Ovary (tissue), 9 donors: ENCODE results near the gene WDR17. TPM values are rescaled to one million over a fixed set of nuclear protein-coding genes. Genes with fewer than 3 reads are reported as not detected.

Source experiments
- DNase-seq, 5 donors: peaks; one replicate each; pipeline ENCODE4 v3.0.0-alpha.2; 2019 to 2020
- H3K27ac ChIP-seq, 2 donors: fragments of 200-600 bp; one replicate each; pipeline versions ENCODE4 v1.5.1 to v1.8.0; 2019 to 2022
- H3K27me3 ChIP-seq: fragments of 200-600 bp; one replicate; pipeline ENCODE4 v1.8.0; 2022
- H3K36me3 ChIP-seq: fragments of 200-600 bp; sonication (generic); one replicate; pipeline ENCODE4 v1.5.1; 2019
- H3K4me1 ChIP-seq: one replicate; pipeline ENCODE4 v1.8.1; 2013; ENCODE audit warnings: mild to moderate bottlenecking, moderate library complexity; ENCODE audit not compliant: insufficient read depth
- H3K4me3 ChIP-seq: fragments of 200-600 bp; sonication (generic); one replicate; pipeline ENCODE4 v1.5.1; 2017
- H3K9me3 ChIP-seq, 2 donors: fragments of 200-600 bp in 1 of 2; sonication (generic) in 1 of 2; one replicate each; pipeline versions ENCODE4 v1.5.1 to v1.8.1; 2013 to 2019; ENCODE audit warnings: mild to moderate bottlenecking in 1 of 2, moderate library complexity in 1 of 2
- EP300 ChIP-seq: sonication (generic); formaldehyde crosslinking; IDR thresholded peaks from one replicate; pipeline ENCODE4 v1.6.1; 2017; ENCODE audit warnings: antibody characterized with exemption
- POLR2A ChIP-seq: fragments of 450-650 bp; IDR thresholded peaks from one replicate; pipeline ENCODE4 v1.6.1; 2017; ENCODE audit warnings: antibody characterized with exemption, mild to moderate bottlenecking, moderate library complexity
- WGBS, 3 donors: extraction: QIAGEN DNeasy Blood & Tissue Kit in 1 of 3; methylation state at CpG; one replicate each; pipeline versions ENCODE4 v1.1.5 to v1.1.7; 2013 to 2017; 5-methylcytosine and 5-hydroxymethylcytosine counted together
- intact Hi-C, 4 donors: fragments of 100-400 bp; cut with DNase I; formaldehyde crosslinking; loops; one replicate each; pipeline versions ENCODE4 v1.11.0 to v1.15.1; 2022 to 2023
- polyA plus RNA-seq, 2 donors: library from polyadenylated mRNA; stranded (reverse); fragments of 200-250 nt in 1 of 2; fragments of 350-450 nt in 1 of 2; fragmentation: Illumina TruSeq in 1 of 2; extraction: RNeasy Lipid Tissue Mini Kit (QIAGEN cat#74804) in 1 of 2; gene quantifications; one replicate each; pipeline ENCODE4 v1.2.3, GENCODE V29; 2013 to 2014
- total RNA-seq, 7 donors: library from RNA; depleted of rRNA in 2 of 7; stranded (reverse); fragments of >200 nt in 2 of 7; fragmentation: NEBNext Ultra II Directional in 3 of 7; extraction: Animal tissue kit (Norgen Biotek cat#: 25700) in 3 of 7; gene quantifications; one replicate each; pipeline versions ENCODE4 v1.1.0 to v1.2.4, GENCODE V29; 2016 to 2023
- TF ChIP-seq, protein P1 (sequence below), 3 donors: fragments of 450-650 bp in 2 of 3; fragments of 200-600 bp in 1 of 3; IDR thresholded peaks; one replicate each; pipeline versions ENCODE4 v1.5.1 to v1.8.0; 2016 to 2022; ENCODE audit warnings: antibody characterized with exemption in 3 of 3, mild to moderate bottlenecking in 1 of 3
- donor health status: DM: no; HTN: no; CAD: no; lungs with moderate emphysema.
- donor health status: DM: no; HTN: no; CAD: no.
- donor health status: Bipolar disorder and iron deficiency.
- donor health status: DM: yes; HTN: yes; CAD: no.
- donor health status: DM: no; HTN: no; CAD: no.
- donor health status: DM: yes; HTN: yes; CAD: no.

The WDR17 gene
- total and polyA plus RNA-seq, 9 donors, result 0.73 to 4.9 (median 2.1) TPM

DNA sequence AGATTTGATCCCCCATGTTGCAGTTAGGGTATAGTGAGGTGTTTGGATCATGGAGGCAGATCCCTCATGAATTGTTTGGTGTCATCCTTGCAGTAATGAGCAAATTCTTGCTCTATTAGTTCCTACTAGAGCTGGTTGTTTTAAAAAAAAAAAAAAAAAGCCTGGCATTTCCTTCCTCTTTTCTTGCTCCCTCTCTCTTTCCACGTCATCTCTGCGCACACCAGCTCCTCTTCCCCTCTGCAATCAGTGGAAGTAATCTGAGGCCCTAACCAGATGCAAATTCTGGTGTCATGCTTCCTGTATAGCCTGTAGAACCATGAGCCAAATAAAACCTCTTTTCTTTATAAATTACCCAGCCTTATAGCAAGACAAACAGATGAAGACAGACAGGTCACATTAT lies 24.5 kb downstream of the WDR17 start:
- Histone ChIP-seq H3K9me3 (no peaks in the 10 kb centered on the region), H3K36me3 (no peaks in the 10 kb centered on the region), H3K4me1 (no peaks in the 10 kb centered on the region), H3K27me3 (no peaks in the 10 kb centered on the region), H3K27ac (no peak overlapping the region), H3K4me3 (no peak overlapping the region)
- 89 to 94% (median 91%) methylated on average over 2 of the region's 2 CpGs for WGBS, 3 donors
- DNase-seq, result no peak
- intact Hi-C loops, result no loop called here
- TF ChIP-seq, protein P1, sequence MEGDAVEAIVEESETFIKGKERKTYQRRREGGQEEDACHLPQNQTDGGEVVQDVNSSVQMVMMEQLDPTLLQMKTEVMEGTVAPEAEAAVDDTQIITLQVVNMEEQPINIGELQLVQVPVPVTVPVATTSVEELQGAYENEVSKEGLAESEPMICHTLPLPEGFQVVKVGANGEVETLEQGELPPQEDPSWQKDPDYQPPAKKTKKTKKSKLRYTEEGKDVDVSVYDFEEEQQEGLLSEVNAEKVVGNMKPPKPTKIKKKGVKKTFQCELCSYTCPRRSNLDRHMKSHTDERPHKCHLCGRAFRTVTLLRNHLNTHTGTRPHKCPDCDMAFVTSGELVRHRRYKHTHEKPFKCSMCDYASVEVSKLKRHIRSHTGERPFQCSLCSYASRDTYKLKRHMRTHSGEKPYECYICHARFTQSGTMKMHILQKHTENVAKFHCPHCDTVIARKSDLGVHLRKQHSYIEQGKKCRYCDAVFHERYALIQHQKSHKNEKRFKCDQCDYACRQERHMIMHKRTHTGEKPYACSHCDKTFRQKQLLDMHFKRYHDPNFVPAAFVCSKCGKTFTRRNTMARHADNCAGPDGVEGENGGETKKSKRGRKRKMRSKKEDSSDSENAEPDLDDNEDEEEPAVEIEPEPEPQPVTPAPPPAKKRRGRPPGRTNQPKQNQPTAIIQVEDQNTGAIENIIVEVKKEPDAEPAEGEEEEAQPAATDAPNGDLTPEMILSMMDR (IDR thresholded peaks at IDR 0.05), result no peak
- TF ChIP-seq EP300, result no peak
- TF ChIP-seq POLR2A, result no peak

DNA sequence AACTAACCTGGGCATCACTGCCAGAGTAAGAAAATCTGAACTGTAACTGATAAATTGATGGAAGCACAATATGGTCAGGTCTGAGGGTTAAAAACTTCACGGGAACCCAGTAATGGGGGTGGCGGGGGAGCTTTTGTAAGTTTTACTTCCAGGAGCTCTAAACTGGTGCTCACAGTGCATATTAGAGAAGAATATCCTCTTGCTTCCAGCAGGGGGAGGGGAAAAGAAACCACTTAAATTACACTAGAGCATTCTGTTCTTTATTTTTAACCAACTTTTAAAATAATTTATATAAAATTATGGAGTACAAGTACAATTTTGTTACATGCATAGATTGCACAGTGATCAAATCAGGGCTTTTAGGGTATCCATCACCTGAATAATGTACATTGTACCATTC lies 33.7 kb downstream of the WDR17 start:
- no peaks in the 10 kb centered on the region for H3K4me1 ChIP-seq
- H3K9me3 ChIP-seq, result no peaks in the 10 kb centered on the region
- no peak for TF ChIP-seq POLR2A
- TF ChIP-seq, protein P1 (IDR thresholded peaks at IDR 0.05), result no peak
- no peak for TF ChIP-seq EP300
- no peak overlapping the region for H3K27ac ChIP-seq
- intact Hi-C loops, result no loop called here
- no peak overlapping the region for H3K4me3 ChIP-seq
- H3K27me3 ChIP-seq, result no peaks in the 10 kb centered on the region
- H3K36me3 ChIP-seq, result no peaks in the 10 kb centered on the region
- DNase-seq, result no peak
- WGBS, 3 donors, result 81 to 88% (median 83%) methylated on average over 2 of the region's 2 CpGs

DNA sequence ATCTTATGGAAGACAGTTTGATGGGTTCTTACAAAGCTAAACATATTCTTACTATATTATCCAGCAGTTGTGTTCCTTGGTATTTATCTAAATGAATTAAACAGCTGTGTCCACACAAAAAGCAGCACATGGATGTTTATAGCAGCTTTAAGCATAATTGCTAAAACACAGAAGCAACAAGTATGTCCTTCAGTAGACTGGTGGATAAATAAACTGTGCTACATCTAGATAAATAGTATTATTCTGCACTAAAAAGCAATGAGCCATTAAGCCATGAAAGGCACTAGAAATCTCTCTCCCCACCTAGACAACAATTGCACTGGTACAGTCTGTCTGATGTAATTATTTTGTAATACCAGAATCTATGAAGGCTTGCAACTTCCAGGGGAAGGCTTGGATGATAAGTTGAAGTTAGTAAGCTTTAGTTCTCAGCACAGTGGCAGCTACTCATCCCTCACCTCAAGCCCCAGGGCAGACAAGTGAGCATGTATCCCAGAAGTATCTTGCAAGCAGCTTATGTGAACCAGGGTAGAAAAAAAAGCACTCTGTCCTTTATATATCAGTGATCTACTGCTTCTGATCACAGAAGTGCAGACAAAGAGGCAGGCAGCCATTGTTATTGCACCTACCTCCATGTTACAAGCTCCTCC lies 36.9 kb downstream of the WDR17 start:
- intact Hi-C loops, result no loop called here
- Histone ChIP-seq H3K4me1 (no peaks in the 10 kb centered on the region), H3K27me3 (no peaks in the 10 kb centered on the region), H3K36me3 (no peaks in the 10 kb centered on the region), H3K4me3 (no peak overlapping the region), H3K27ac (no peak overlapping the region), H3K9me3 (no peaks in the 10 kb centered on the region)
- TF ChIP-seq EP300, result no peak
- TF ChIP-seq POLR2A, result no peak
- TF ChIP-seq, protein P1 (IDR thresholded peaks at IDR 0.05), result no peak
- DNase-seq, result no peak

DNA sequence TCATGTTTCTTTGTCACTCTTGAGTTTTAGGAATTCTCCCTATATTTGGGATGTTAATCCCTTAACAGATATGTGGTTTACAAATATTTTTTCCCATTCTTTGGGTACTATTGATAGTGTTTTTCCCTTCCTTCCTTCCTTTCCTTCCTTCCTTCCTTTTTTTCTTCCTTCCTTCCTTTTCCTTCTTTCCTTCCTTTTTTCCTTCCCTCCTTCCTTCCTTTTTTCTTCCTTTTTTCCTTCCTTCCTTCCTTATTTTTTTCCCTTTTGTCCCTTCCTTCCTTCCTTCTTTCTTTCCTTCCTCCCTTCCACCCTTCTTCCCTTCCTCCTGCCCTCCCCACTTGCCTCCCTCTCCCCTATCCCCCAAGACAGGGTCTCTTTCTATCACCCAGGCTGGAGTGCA lies 42.1 kb downstream of the WDR17 start:
- no peak for DNase-seq

More for the DNA sequence above, 42.1 kb downstream of the WDR17 start:
- Histone ChIP-seq H3K27ac (no peak overlapping the region), H3K9me3 (no peaks in the 10 kb centered on the region), H3K27me3 (no peaks in the 10 kb centered on the region), H3K4me1 (no peaks in the 10 kb centered on the region), H3K4me3 (no peak overlapping the region), H3K36me3 (no peaks in the 10 kb centered on the region)
- intact Hi-C loops, result no loop called here
- TF ChIP-seq POLR2A, result no peak
- TF ChIP-seq, protein P1 (IDR thresholded peaks at IDR 0.05), result no peak
- TF ChIP-seq EP300, result no peak
